ENCODE data around the gene NCK2. TPM values are rescaled to one million over a fixed set of nuclear protein-coding genes. Genes with fewer than 3 reads are reported as not detected.

The NCK2 gene
- polyA plus RNA-seq, 1 of the 3 experiments (the other 2 are of a cell fraction), result 42.8 TPM

DNA sequence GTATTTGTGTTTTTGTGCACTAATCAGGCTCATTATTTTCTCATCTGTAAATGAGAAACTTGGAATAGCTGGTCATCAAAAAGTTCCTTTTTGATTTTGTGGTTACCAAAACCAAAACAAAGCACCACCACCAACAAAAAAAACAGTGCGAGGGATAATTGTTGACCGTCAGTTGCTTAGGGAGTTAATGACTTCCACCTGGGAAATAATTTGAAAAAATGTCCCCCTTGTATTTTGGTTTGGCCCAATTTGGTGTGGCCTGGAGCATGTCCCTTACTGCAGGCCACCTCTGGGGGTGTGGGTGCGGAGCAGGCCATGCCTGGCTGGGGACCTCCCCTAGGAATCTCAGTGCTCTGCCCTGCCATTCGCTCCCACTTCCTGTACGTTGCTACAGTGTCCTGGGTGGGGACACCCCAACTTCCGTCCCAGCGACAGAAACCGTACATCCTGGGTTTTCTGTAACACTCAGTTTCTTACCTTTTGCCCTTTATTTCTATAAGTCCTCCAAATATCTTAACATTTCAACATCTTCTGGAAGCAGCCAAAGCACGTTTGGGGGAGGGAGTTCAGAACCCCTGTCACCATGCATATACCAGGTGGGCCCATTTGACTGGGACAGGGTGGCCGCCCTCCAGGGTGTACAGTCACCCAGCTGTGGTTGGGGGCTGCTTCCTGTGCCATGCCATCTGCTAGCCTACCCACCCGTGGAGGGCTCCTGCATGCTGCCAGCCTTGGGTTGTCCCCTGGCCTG lies 31.3 kb downstream of the NCK2 start:
- peaks cover 73% of the 10 kb centered on the region for H3K79me2 ChIP-seq (ENCODE audit: insufficient read depth)

DNA sequence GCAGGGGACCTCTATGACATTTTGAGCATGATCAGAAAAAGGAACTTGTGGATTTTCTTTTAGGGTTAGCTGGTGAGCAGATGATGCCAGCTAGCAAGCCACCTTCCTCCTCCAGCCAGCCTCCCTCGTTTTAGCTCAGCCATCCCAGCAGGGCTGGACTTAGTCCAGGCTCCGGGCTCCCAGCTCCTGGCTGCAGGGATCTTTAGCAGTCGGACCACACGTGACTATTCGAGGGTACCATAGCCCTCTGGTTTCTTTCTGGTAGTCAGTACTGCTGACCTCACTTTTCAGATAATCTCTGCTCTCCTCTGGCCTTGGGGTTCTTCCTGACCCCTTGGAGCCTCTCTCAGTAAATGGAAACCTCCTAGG lies 31.8 kb downstream of the NCK2 start:
- peaks cover 73% of the 10 kb centered on the region for H4K20me1 ChIP-seq (ENCODE audit: insufficient read depth)
- no peaks in the 10 kb centered on the region for H3K9me3 ChIP-seq
- H3K4me3 ChIP-seq (ENCODE audit: low read depth in 2 of 2, low read length in 1 of 2), result no peak overlapping the region
- no peak overlapping the region for H3K27ac ChIP-seq (ENCODE audit: low read depth in 2 of 2, low read length in 1 of 2)
- no peak for TF ChIP-seq FOSL2 (IDR thresholded peaks at IDR 0.05; ENCODE audit: borderline replicate concordance, low read depth)
- no peaks in the 10 kb centered on the region for H3K36me3 ChIP-seq (replicated peaks in 1 of 2; ENCODE audit: control insufficient read depth in 1 of 2, insufficient read depth in 2 of 2, low read length in 1 of 2)
- no peak overlapping the region for H3K4me2 ChIP-seq
- H3K4me1 ChIP-seq (ENCODE audit: control insufficient read depth in 1 of 2, insufficient read depth in 2 of 2, low read depth in 1 of 2, low read length in 1 of 2), result peaks cover 0 to 27% of the 10 kb centered on the region in 2 experiments; a peak in 1 of 4 replicates
- H3K9me2 ChIP-seq, result no peaks in the 10 kb centered on the region
- CTCF ChIA-PET, result interaction anchor here (1.2 to 1.3 kb wide), 2 partner anchors 12 to 318 kb away, joined by 3 to 4 read pairs; no protein-coding TSS in a partner anchor
- H3K79me2 ChIP-seq (ENCODE audit: insufficient read depth), result peaks cover 71% of the 10 kb centered on the region; the same call in 1 of the 2 replicates
- DNase-seq, result no peak
- H2AFZ ChIP-seq (ENCODE audit: low read depth), result no peak overlapping the region
- no peak overlapping the region for H3K9ac ChIP-seq
- WGBS (ENCODE audit: low lambda C conversion rate), result 98% methylated on average over 5 of the region's 5 CpGs
- no peaks in the 10 kb centered on the region for H3K27me3 ChIP-seq (ENCODE audit: insufficient read depth)
- H3F3A ChIP-seq (replicated peaks; ENCODE audit: insufficient read depth), result no peaks in the 10 kb centered on the region
- POLR2A ChIA-PET, result no interaction called here

More for the DNA sequence above, 31.3 kb downstream of the NCK2 start:
- Histone ChIP-seq H3K9me3 (no peaks in the 10 kb centered on the region), H3K4me3 (ENCODE audit: low read depth in 2 of 2, low read length in 1 of 2) (no peak overlapping the region), H4K20me1 (ENCODE audit: insufficient read depth) (peaks cover 69% of the 10 kb centered on the region), H3K4me1 (ENCODE audit: control insufficient read depth in 1 of 2, insufficient read depth in 2 of 2, low read depth in 1 of 2, low read length in 1 of 2) (peaks cover 0 to 27% of the 10 kb centered on the region in 2 experiments; a peak in 1 of 4 replicates), H3K9me2 (no peaks in the 10 kb centered on the region), H3K27me3 (ENCODE audit: insufficient read depth) (no peaks in the 10 kb centered on the region), H3K27ac (ENCODE audit: low read depth in 2 of 2, low read length in 1 of 2) (no peak overlapping the region), H3K9ac (no peak overlapping the region), H3F3A (replicated peaks; ENCODE audit: insufficient read depth) (no peaks in the 10 kb centered on the region), H2AFZ (ENCODE audit: low read depth) (no peak overlapping the region), H3K36me3 (replicated peaks in 1 of 2; ENCODE audit: control insufficient read depth in 1 of 2, insufficient read depth in 2 of 2, low read length in 1 of 2) (no peaks in the 10 kb centered on the region), H3K4me2 (no peak overlapping the region)
- 96% methylated on average over 11 of the region's 11 CpGs for WGBS (ENCODE audit: low lambda C conversion rate)
- ChIA-PET CTCF (interaction anchor here (0.9 to 1.3 kb wide), 2 partner anchors 12 to 14 kb away, joined by 3 to 4 read pairs; no protein-coding TSS in a partner anchor), POLR2A (no interaction called here)
- DNase-seq, result peak; percentile 44
- TF ChIP-seq EZH2phosphoT487 (IDR thresholded peaks at IDR 0.05; ENCODE audit: borderline replicate concordance, low read depth) (no peak), ELF1 (IDR thresholded peaks at IDR 0.05) (no peak), JUND (IDR thresholded peaks at IDR 0.05) (no peak), MEF2A (IDR thresholded peaks at IDR 0.05; ENCODE audit: borderline replicate concordance, low read depth) (no peak), NRF1 (IDR thresholded peaks at IDR 0.05; ENCODE audit: low read depth, low read length) (no peak)
- TF ChIP-seq, protein P1, sequence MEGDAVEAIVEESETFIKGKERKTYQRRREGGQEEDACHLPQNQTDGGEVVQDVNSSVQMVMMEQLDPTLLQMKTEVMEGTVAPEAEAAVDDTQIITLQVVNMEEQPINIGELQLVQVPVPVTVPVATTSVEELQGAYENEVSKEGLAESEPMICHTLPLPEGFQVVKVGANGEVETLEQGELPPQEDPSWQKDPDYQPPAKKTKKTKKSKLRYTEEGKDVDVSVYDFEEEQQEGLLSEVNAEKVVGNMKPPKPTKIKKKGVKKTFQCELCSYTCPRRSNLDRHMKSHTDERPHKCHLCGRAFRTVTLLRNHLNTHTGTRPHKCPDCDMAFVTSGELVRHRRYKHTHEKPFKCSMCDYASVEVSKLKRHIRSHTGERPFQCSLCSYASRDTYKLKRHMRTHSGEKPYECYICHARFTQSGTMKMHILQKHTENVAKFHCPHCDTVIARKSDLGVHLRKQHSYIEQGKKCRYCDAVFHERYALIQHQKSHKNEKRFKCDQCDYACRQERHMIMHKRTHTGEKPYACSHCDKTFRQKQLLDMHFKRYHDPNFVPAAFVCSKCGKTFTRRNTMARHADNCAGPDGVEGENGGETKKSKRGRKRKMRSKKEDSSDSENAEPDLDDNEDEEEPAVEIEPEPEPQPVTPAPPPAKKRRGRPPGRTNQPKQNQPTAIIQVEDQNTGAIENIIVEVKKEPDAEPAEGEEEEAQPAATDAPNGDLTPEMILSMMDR (IDR thresholded peaks at IDR 0.05), result no peak

DNA sequence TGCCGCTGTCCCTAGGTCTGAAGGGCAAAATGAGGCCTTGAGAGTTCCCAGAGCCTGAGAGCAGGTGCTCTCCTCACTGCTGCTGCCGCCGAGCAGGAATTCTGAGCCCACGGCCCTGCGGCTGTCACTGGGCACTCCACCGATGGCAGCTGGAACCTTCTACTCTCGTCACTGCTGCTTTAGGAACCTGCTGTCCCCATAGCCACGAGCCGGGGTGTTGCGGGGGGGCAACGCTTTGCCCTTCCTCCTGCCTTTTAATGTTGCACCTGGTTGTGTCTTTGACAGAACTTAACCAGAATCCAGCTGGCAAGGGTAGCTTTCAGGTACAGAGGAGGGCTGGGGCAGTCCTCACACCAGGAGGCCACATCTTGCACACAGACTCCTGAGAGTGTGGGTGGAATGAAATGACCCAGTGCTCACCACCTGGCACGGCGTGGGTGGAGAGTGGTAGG lies 32.3 kb downstream of the NCK2 start:
- DNase-seq, result no peak
- Histone ChIP-seq H4K20me1 (ENCODE audit: insufficient read depth) (peaks cover 73% of the 10 kb centered on the region), H3K4me3 (ENCODE audit: low read depth in 2 of 2, low read length in 1 of 2) (no peak overlapping the region), H3K36me3 (replicated peaks in 1 of 2; ENCODE audit: control insufficient read depth in 1 of 2, insufficient read depth in 2 of 2, low read length in 1 of 2) (no peaks in the 10 kb centered on the region), H3K27me3 (ENCODE audit: insufficient read depth) (no peaks in the 10 kb centered on the region), H3K27ac (ENCODE audit: low read depth in 2 of 2, low read length in 1 of 2) (no peak overlapping the region), H3K9ac (no peak overlapping the region), H3K4me1 (ENCODE audit: control insufficient read depth in 1 of 2, insufficient read depth in 2 of 2, low read depth in 1 of 2, low read length in 1 of 2) (peaks cover 0 to 27% of the 10 kb centered on the region in 2 experiments; a peak in 1 of 4 replicates), H3F3A (replicated peaks; ENCODE audit: insufficient read depth) (no peaks in the 10 kb centered on the region), H3K9me3 (no peaks in the 10 kb centered on the region), H3K9me2 (no peaks in the 10 kb centered on the region), H3K4me2 (no peak overlapping the region), H3K79me2 (ENCODE audit: insufficient read depth) (peaks cover 70% of the 10 kb centered on the region; the same call in 1 of the 2 replicates), H2AFZ (ENCODE audit: low read depth) (no peak overlapping the region)
- POLR2A ChIA-PET, result interaction anchor here (1.1 kb wide), 1 partner anchor 10 kb away, joined by 3 read pairs; no protein-coding TSS in a partner anchor
- WGBS (ENCODE audit: low lambda C conversion rate), result 95% methylated on average over 13 of the region's 13 CpGs
- CTCF ChIA-PET, result interaction anchor here (1.2 to 1.3 kb wide), 3 partner anchors 8 to 318 kb away, joined by 3 to 4 read pairs (median 3); no protein-coding TSS in a partner anchor
- TF ChIP-seq SMC3 (IDR thresholded peaks at IDR 0.05; ENCODE audit: low read depth, low read length) (no peak), MXI1 (IDR thresholded peaks at IDR 0.05; ENCODE audit: low read depth, low read length) (no peak), SIN3A (IDR thresholded peaks at IDR 0.05; ENCODE audit: borderline replicate concordance, low read depth, low read length) (no peak), MEF2A (IDR thresholded peaks at IDR 0.05; ENCODE audit: borderline replicate concordance, low read depth) (no peak), EP300 (IDR thresholded peaks at IDR 0.05; ENCODE audit: borderline replicate concordance in 1 of 2, low read depth in 1 of 2, low read length in 1 of 2) (no peak), NRF1 (IDR thresholded peaks at IDR 0.05; ENCODE audit: low read depth, low read length) (no peak), RFX5 (IDR thresholded peaks at IDR 0.05; ENCODE audit: low read length) (no peak), GABPA (IDR thresholded peaks at IDR 0.05; ENCODE audit: low read depth) (no peak)
- TF ChIP-seq, protein P2, sequence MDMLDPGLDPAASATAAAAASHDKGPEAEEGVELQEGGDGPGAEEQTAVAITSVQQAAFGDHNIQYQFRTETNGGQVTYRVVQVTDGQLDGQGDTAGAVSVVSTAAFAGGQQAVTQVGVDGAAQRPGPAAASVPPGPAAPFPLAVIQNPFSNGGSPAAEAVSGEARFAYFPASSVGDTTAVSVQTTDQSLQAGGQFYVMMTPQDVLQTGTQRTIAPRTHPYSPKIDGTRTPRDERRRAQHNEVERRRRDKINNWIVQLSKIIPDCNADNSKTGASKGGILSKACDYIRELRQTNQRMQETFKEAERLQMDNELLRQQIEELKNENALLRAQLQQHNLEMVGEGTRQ (IDR thresholded peaks at IDR 0.05; ENCODE audit: borderline replicate concordance, low read depth, low read length), result no peak
- TF ChIP-seq, protein P3, sequence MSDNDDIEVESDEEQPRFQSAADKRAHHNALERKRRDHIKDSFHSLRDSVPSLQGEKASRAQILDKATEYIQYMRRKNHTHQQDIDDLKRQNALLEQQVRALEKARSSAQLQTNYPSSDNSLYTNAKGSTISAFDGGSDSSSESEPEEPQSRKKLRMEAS (IDR thresholded peaks at IDR 0.05; ENCODE audit: low read depth), result no peak

All from SK-N-SH (cell line).